GM23338 (cell line): ENCODE data around the gene AP1AR. TPM values are rescaled to one million over a fixed set of nuclear protein-coding genes. Genes with fewer than 3 reads are reported as not detected.

Source experiments
- ATAC-seq: fragments of 200-7000 bp; cut with Tn5 transposase; 3 replicates; pipeline ENCODE4 v1.9.1; 2020
- DNase-seq: peaks from one replicate; pipeline ENCODE4 v3.0.0-alpha.2; 2015; ENCODE audit warnings: low spot score
- H2AFZ ChIP-seq: fragments of 200-600 bp; sonication (generic); 2 replicates; pipeline ENCODE4 v1.8.0; 2016; ENCODE audit warnings: antibody characterized with exemption, mild to moderate bottlenecking, moderate library complexity
- H3F3A ChIP-seq: fragments of 200-600 bp; sonication (generic); replicated peaks from 2 replicates; pipeline ENCODE4 v1.8.0; 2017; ENCODE audit warnings: antibody characterized with exemption, mixed run types, low read depth
- H3K27ac ChIP-seq: fragments of 200-600 bp; sonication (generic); 2 replicates; pipeline ENCODE4 v1.6.1; 2016; ENCODE audit warnings: low read depth
- H3K27me3 ChIP-seq: fragments of 200-600 bp; sonication (generic); 2 replicates; pipeline ENCODE4 v1.8.0; 2016; ENCODE audit warnings: mild to moderate bottlenecking, mixed run types, moderate library complexity; ENCODE audit not compliant: insufficient read depth
- H3K36me3 ChIP-seq: fragments of 200-600 bp; sonication (generic); 2 replicates; pipeline ENCODE4 v1.8.0; 2016; ENCODE audit warnings: mild to moderate bottlenecking; ENCODE audit not compliant: insufficient read depth
- H3K4me1 ChIP-seq: fragments of 200-600 bp; sonication (generic); 2 replicates; pipeline ENCODE4 v1.8.0; 2016; ENCODE audit warnings: mild to moderate bottlenecking, moderate library complexity; ENCODE audit not compliant: insufficient read depth
- H3K4me2 ChIP-seq: fragments of 200-600 bp; sonication (generic); 2 replicates; pipeline ENCODE4 v1.7.1; 2017; ENCODE audit warnings: mixed run types
- H3K4me3 ChIP-seq: fragments of 200-600 bp; sonication (generic); 2 replicates; pipeline ENCODE4 v1.6.1; 2016; ENCODE audit warnings: mixed run types
- H3K79me2 ChIP-seq: fragments of 200-600 bp; sonication (generic); replicated peaks from 2 replicates; pipeline ENCODE4 v1.8.0; 2017; ENCODE audit warnings: mild to moderate bottlenecking; ENCODE audit not compliant: insufficient read depth
- H3K9me2 ChIP-seq: fragments of 200-600 bp; sonication (generic); 2 replicates; pipeline ENCODE4 v1.8.0; 2017; ENCODE audit not compliant: insufficient read depth
- H4K20me1 ChIP-seq: fragments of 200-600 bp; sonication (generic); replicated peaks from 2 replicates; pipeline ENCODE4 v1.8.0; 2017; ENCODE audit warnings: mild to moderate bottlenecking; ENCODE audit not compliant: insufficient read depth
- H3K27ac Mint-ChIP-seq: 2 replicates; pipeline ENCODE4 v1.8.0; 2020; ENCODE audit warnings: inconsistent platforms, mild to moderate bottlenecking, moderate library complexity, mixed read lengths
- H3K27me3 Mint-ChIP-seq: 3 replicates; pipeline ENCODE4 v1.8.0; 2022; ENCODE audit warnings: low read depth, mild to moderate bottlenecking, moderate library complexity, mixed read lengths, inconsistent platforms; ENCODE audit not compliant: insufficient read depth, poor library complexity
- H3K36me3 Mint-ChIP-seq: 3 replicates; pipeline ENCODE4 v1.8.0; 2021; ENCODE audit warnings: low read depth, mild to moderate bottlenecking, inconsistent platforms, moderate library complexity, mixed read lengths
- H3K4me1 Mint-ChIP-seq: 3 replicates; pipeline ENCODE4 v1.8.0; 2020; ENCODE audit warnings: mild to moderate bottlenecking, inconsistent platforms, mixed read lengths
- H3K4me3 Mint-ChIP-seq: 3 replicates; pipeline ENCODE4 v1.8.0; 2021; ENCODE audit warnings: moderate library complexity, mild to moderate bottlenecking, inconsistent platforms, mixed read lengths
- H3K9me3 Mint-ChIP-seq: 3 replicates; pipeline ENCODE4 v1.8.0; 2020; ENCODE audit warnings: moderate library complexity, mild to moderate bottlenecking, inconsistent platforms, mixed read lengths
- CREB1 ChIP-seq: fragments of 250-450 bp; sonication (Bioruptor Pico); IDR thresholded peaks from 2 replicates; pipeline ENCODE4 v1.5.0; 2020; ENCODE audit warnings: low read depth, mild to moderate bottlenecking, moderate library complexity
- CTCF ChIP-seq, 2 experiments: fragments of 200-600 bp in 1 of 2; sonication (generic) in 1 of 2; conservative IDR thresholded peaks; 2 replicates each; pipeline versions ENCODE4 v1.5.1 to v1.6.1; 2016 to 2017; ENCODE audit warnings: antibody characterized with exemption in 2 of 2, low read depth in 2 of 2, mild to moderate bottlenecking in 2 of 2, moderate library complexity in 1 of 2
- ETS1 ChIP-seq: IDR thresholded peaks from 2 replicates; pipeline ENCODE4 v1.6.1; 2016; ENCODE audit warnings: antibody characterized with exemption
- EZH2 ChIP-seq: fragments of 200-600 bp; sonication (generic); IDR thresholded peaks from one replicate; pipeline ENCODE4 v1.8.0; 2017; ENCODE audit warnings: antibody characterized with exemption, mild to moderate bottlenecking, low read depth; ENCODE audit not compliant: unreplicated experiment
- POLR2AphosphoS5 ChIP-seq: IDR thresholded peaks from 2 replicates; pipeline ENCODE4 v1.6.1; 2016; ENCODE audit warnings: antibody characterized with exemption, low read depth
- REST ChIP-seq: IDR thresholded peaks from one replicate; pipeline ENCODE4 v1.6.1; 2018; ENCODE audit warnings: antibody characterized with exemption; ENCODE audit not compliant: unreplicated experiment
- ZNF114 ChIP-seq: fragments of 250-450 bp; sonication (Bioruptor Pico); IDR thresholded peaks from 2 replicates; pipeline ENCODE4 v1.5.0; 2020; ENCODE audit warnings: mild to moderate bottlenecking, moderate library complexity
- ZNF331 ChIP-seq: fragments of 250-450 bp; sonication (Bioruptor Pico); IDR thresholded peaks from 2 replicates; pipeline ENCODE4 v1.5.0; 2020; ENCODE audit warnings: low read depth, mild to moderate bottlenecking, moderate library complexity
- ZNF462 ChIP-seq: fragments of 250-450 bp; sonication (Bioruptor Pico); IDR thresholded peaks from 2 replicates; pipeline ENCODE4 v1.5.0; 2020; ENCODE audit warnings: mild to moderate bottlenecking, moderate library complexity
- polyA plus RNA-seq: library from polyadenylated mRNA; unstranded; fragments of >200 nt; fragmentation: Nextera tagmentation; extraction: Ambion mirVana; gene quantifications from 2 replicates; pipeline ENCODE4 v1.2.1, GENCODE V29; 2016
- total RNA-seq: library from RNA; depleted of rRNA; stranded (reverse); fragments of >200 nt; shearing (Covaris generic); gene quantifications from 2 replicates; pipeline ENCODE4 v1.2.3, GENCODE V29; 2014

AP1AR gene
- total and polyA plus RNA-seq, 2 experiments from 2014 or later, result 17.5 to 28.0 TPM

GRCh38 chr4:112311516-112311915 lies 79.9 kb downstream of the AP1AR start (continued):
- no peak for TF ChIP-seq REST
- no peak for TF ChIP-seq ZNF331 (CRISPR knock-in tag)
- TF ChIP-seq CREB1 (CRISPR knock-in tag), result no peak
- no peak for TF ChIP-seq ETS1
- no peak for TF ChIP-seq POLR2AphosphoS5
- no peak for TF ChIP-seq EZH2

- TF ChIP-seq CREB1 (CRISPR knock-in tag) (no peak), ZNF462 (no peak), EZH2 (no peak), CTCF (conservative IDR thresholded peaks at IDR 0.05; ENCODE audit: low read depth in 2 of 2) (no peak), ZNF114 (no peak)
- no peaks in the 10 kb centered on the region for H3K79me2 ChIP-seq
- H3K9me3 Mint-ChIP-seq, result no peaks in the 10 kb centered on the region
- H3K4me2 ChIP-seq, result no peak overlapping the region
- peaks cover 20% of the 10 kb centered on the region for H3K4me1 Mint-ChIP-seq
- H3K4me3 ChIP-seq, result no peak overlapping the region
- no peaks in the 10 kb centered on the region for H3K36me3 ChIP-seq
- no peaks in the 10 kb centered on the region for H3F3A ChIP-seq
- no peak for DNase-seq
- no peak overlapping the region for H3K27ac ChIP-seq
- no peaks in the 10 kb centered on the region for H3K27me3 ChIP-seq
- H4K20me1 ChIP-seq, result no peaks in the 10 kb centered on the region
- no peak overlapping the region for H3K27ac Mint-ChIP-seq
- no peaks in the 10 kb centered on the region for H3K27me3 Mint-ChIP-seq
- no peaks in the 10 kb centered on the region for H3K36me3 Mint-ChIP-seq
- H3K4me3 Mint-ChIP-seq, result no peak overlapping the region
- no peak overlapping the region for H2AFZ ChIP-seq
- peaks cover 4% of the 10 kb centered on the region for H3K9me2 ChIP-seq
- H3K4me1 ChIP-seq, result peaks cover 24% of the 10 kb centered on the region
- no peak for ATAC-seq
These were observed 81.1 kb downstream of the AP1AR start for GRCh38 chr4:112312610-112313239.
